Epithelial cell of esophagus (primary cell): Measurements from ENCODE around the gene MYCBP2.

ENCODE experiments used
- DNase-seq: peaks from one replicate; pipeline ENCODE4 v3.0.0; 2010; ENCODE audit warnings: low read depth
- H3K4me3 ChIP-seq: 2 replicates; pipeline ENCODE4 v1.5.1; 2011; ENCODE audit warnings: mild to moderate bottlenecking, low read length, control low read depth
- TF ChIP-seq, protein P1 (sequence below): IDR thresholded peaks from 2 replicates; pipeline ENCODE4 v1.5.1; 2011; ENCODE audit warnings: low read depth, mild to moderate bottlenecking, low read length, control low read depth, inconsistent platforms; ENCODE audit not compliant: insufficient read depth; ENCODE audit errors: missing control alignments

Gene MYCBP2

DNA sequence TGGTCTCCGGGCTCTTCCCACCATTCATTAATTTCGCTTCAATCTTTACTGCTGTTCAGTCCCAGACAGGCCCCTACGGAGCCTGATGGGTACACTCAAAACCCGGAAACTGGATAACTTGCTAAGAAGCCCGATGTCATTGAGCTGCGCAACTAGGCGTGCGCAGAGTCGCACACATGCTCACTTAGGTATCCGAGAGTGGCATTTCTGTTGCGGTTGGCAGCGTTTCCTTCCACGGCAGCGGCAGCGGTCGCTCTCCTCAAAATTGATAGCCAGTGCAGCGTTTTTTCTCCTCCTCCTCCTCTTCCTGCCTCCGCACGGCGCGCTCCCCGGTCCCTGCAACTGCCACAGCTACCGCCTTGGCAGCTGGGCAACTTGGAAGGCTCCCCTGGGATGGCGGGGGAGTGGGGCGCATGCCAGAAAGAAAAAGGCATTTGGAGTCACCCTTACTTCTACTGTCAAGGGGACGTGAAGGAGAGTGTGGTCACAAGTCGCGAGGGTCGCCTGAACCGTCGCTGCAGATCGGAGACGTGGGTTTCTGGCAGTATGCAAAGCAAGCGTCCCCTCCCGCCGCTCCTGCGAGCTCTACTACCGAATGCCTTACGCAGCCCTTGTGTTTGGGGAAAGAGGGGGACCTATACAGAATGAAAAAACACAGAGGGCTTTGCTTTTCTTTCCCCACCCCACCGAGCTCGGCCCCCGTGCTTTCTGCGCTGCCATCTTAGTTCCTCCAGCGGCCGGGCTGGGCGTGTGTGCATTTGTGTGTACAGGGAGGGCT, 2.4 kb upstream of the MYCBP2 start:
- H3K4me3 ChIP-seq = peak overlapping the region; percentile 87
- peak; percentile 97 for DNase-seq
- TF ChIP-seq, protein P1, sequence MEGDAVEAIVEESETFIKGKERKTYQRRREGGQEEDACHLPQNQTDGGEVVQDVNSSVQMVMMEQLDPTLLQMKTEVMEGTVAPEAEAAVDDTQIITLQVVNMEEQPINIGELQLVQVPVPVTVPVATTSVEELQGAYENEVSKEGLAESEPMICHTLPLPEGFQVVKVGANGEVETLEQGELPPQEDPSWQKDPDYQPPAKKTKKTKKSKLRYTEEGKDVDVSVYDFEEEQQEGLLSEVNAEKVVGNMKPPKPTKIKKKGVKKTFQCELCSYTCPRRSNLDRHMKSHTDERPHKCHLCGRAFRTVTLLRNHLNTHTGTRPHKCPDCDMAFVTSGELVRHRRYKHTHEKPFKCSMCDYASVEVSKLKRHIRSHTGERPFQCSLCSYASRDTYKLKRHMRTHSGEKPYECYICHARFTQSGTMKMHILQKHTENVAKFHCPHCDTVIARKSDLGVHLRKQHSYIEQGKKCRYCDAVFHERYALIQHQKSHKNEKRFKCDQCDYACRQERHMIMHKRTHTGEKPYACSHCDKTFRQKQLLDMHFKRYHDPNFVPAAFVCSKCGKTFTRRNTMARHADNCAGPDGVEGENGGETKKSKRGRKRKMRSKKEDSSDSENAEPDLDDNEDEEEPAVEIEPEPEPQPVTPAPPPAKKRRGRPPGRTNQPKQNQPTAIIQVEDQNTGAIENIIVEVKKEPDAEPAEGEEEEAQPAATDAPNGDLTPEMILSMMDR = no peak

DNA sequence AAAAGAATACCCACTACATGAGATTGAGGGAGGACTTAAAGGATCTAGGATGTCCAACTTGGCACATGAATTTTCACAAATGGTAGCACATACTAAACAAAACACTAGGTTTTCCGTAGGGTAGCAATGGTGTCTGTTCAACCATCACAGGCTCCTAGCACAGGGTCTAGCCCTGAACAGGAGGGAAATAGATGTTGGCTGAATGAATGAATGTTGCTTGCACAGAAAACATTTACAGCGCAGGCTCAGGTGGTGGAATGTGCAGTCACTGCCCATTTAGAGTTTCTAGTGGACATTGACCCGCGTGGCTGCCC, 1.9 kb upstream of the MYCBP2 start:
- TF ChIP-seq, protein P1 = no peak
- H3K4me3 ChIP-seq = peak overlapping the region; percentile 87
- DNase-seq = no peak

- DNase-seq = peak; percentile 88
- TF ChIP-seq, protein P1 = no peak
These were observed 1.4 kb downstream of the MYCBP2 start for GRCh38 chr13:77325371-77325980.

GRCh38 chr13:77323858-77324257, 3.0 kb downstream of the MYCBP2 start:
- TF ChIP-seq, protein P1 = no peak
- no peak overlapping the region for H3K4me3 ChIP-seq
- DNase-seq = no peak

More at GRCh38 chr13:77325371-77325980, 1.4 kb downstream of the MYCBP2 start:
- peak overlapping the region; percentile 82 for H3K4me3 ChIP-seq

- H3K4me3 ChIP-seq = no peak overlapping the region
- no peak for DNase-seq
- TF ChIP-seq, protein P1 = no peak
These were observed 7.4 kb downstream of the MYCBP2 start for GRCh38 chr13:77319536-77319935.

DNA sequence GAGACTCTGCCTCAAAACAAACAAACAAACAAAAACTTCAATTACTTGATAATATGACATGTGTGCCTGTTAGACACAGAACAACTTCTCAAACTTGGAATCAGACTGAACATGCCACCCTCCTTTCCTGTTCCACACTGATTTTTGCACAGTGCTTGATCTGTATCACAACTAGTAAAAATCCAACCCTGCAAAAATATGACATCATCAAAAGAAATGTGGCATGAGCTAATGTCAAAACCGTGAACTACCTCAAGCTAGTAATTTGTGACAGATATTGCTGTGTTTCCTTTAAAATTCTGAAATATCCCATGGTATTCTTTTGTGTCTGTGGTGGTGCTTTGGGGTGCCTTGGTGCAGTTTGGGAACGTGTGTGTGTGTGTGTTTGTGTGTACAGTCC, 8.2 kb downstream of the MYCBP2 start:
- TF ChIP-seq, protein P1 = no peak
- no peak overlapping the region for H3K4me3 ChIP-seq

More for the DNA sequence above, 8.2 kb downstream of the MYCBP2 start:
- DNase-seq = no peak
